Endothelial cell of umbilical vein (primary cell): ENCODE measurements around the gene ATXN2.

Experiments used
- EZH2 ChIP-seq: IDR thresholded peaks from 2 replicates; pipeline ENCODE4 v1.6.1; 2012; ENCODE audit warnings: borderline replicate concordance, low read depth, mild to moderate bottlenecking, moderate library complexity, low read length, inconsistent platforms; ENCODE audit not compliant: severe bottlenecking
- FOS ChIP-seq: IDR thresholded peaks from 2 replicates; pipeline ENCODE4 v1.6.1; 2011; ENCODE audit warnings: mild to moderate bottlenecking, low read length, moderate library complexity, borderline replicate concordance; ENCODE audit not compliant: insufficient read depth
- GATA2 ChIP-seq: IDR thresholded peaks from 2 replicates; pipeline ENCODE4 v1.7.0; 2011; ENCODE audit warnings: low read depth, mild to moderate bottlenecking, moderate library complexity, mixed read lengths, low read length; ENCODE audit not compliant: insufficient read length, insufficient read depth
- JUN ChIP-seq: IDR thresholded peaks from 2 replicates; pipeline ENCODE4 v1.6.1; 2011; ENCODE audit warnings: borderline replicate concordance, low read depth; ENCODE audit not compliant: insufficient read length, insufficient read depth
- POLR2A ChIP-seq: IDR thresholded peaks from 2 replicates; pipeline ENCODE4 v1.6.1; 2012; ENCODE audit warnings: low read depth, mild to moderate bottlenecking, control low read depth, low read length
- POLR2AphosphoS5 ChIP-seq: IDR thresholded peaks from 2 replicates; pipeline ENCODE4 v1.6.1; 2012; ENCODE audit warnings: low read depth, mild to moderate bottlenecking, control low read depth, low read length, moderate library complexity; ENCODE audit not compliant: insufficient read depth
- TF ChIP-seq, protein P1 (sequence below), 2 donors: IDR thresholded peaks; 1 replicate in 1 of 2; 2 replicates in 1 of 2; pipeline ENCODE4 v1.5.1; 2011; ENCODE audit warnings: low read length in 2 of 2, mild to moderate bottlenecking in 2 of 2, moderate library complexity in 2 of 2, control low read depth in 1 of 2, inconsistent platforms in 1 of 2, low read depth in 1 of 2; ENCODE audit not compliant: insufficient read depth in 1 of 2; ENCODE audit errors: extremely low read depth in 1 of 2
- TF ChIP-seq, protein P2 (sequence below): IDR thresholded peaks from 2 replicates; pipeline ENCODE4 v1.6.1; 2011; ENCODE audit not compliant: insufficient read depth, insufficient read length

DNA sequence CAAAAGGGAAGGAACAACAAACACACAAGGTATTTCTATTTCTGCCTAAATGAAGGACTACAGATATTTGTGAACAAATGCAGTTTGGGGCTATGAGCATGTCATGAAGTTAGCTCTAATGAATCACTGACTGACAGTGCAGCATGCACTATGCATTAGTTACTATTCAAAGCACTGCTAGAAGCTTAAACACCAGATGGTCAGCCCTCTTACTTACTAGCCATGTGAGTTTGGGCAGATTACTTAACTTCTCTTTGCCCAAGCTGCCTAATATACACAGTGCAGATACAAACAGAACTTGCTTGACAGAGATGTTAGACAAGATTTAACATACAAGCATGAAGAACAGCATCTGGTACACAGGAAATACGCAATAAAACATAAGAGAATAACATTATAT lies 96.0 kb downstream of the ATXN2 start:
- TF ChIP-seq POLR2AphosphoS5: no peak
- TF ChIP-seq, protein P1, sequence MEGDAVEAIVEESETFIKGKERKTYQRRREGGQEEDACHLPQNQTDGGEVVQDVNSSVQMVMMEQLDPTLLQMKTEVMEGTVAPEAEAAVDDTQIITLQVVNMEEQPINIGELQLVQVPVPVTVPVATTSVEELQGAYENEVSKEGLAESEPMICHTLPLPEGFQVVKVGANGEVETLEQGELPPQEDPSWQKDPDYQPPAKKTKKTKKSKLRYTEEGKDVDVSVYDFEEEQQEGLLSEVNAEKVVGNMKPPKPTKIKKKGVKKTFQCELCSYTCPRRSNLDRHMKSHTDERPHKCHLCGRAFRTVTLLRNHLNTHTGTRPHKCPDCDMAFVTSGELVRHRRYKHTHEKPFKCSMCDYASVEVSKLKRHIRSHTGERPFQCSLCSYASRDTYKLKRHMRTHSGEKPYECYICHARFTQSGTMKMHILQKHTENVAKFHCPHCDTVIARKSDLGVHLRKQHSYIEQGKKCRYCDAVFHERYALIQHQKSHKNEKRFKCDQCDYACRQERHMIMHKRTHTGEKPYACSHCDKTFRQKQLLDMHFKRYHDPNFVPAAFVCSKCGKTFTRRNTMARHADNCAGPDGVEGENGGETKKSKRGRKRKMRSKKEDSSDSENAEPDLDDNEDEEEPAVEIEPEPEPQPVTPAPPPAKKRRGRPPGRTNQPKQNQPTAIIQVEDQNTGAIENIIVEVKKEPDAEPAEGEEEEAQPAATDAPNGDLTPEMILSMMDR (IDR thresholded peaks at IDR 0.05; ENCODE audit: extremely low read depth in 1 of 2, insufficient read depth in 1 of 2, low read depth in 1 of 2, low read length in 2 of 2): no peak
- TF ChIP-seq, protein P2, sequence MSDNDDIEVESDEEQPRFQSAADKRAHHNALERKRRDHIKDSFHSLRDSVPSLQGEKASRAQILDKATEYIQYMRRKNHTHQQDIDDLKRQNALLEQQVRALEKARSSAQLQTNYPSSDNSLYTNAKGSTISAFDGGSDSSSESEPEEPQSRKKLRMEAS: no peak
- TF ChIP-seq POLR2A: no peak
- no peak for TF ChIP-seq GATA2
- TF ChIP-seq EZH2: no peak
- TF ChIP-seq JUN: no peak
- TF ChIP-seq FOS: no peak
